Stimulated activated CD8-positive, alpha-beta memory T cell treated with anti-CD3 and anti-CD28 coated beads, Interleukin-12 subunit alpha, Interleukin-12 subunit beta, amount 100 ng/mL, for 24 hours (primary cell): ENCODE results near the gene MBLAC2.

Experiments
- DNase-seq: peaks from one replicate; pipeline ENCODE4 v3.0.0-alpha.2; 2020; ENCODE audit errors: extremely low read depth

MBLAC2 gene

DNA sequence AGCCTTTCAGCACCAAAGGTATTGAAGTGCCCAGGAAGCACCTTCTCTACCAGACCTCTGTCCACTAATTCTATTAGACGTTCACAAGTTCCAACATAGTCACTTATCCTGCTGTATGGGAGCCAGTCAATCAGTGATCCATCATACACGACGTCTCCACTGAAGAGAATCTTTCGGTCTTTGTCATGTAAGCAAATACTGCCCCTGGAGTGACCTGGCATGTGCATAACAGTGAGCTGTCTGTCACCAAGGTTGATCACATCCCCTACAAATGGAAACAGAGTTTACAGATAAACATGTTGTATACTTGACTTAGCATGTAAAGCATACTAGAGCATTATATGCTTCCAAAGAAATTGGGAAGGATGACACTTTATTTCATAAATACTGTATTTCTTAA lies 13.3 kb downstream of the MBLAC2 start:
- DNase-seq: no peak

DNA sequence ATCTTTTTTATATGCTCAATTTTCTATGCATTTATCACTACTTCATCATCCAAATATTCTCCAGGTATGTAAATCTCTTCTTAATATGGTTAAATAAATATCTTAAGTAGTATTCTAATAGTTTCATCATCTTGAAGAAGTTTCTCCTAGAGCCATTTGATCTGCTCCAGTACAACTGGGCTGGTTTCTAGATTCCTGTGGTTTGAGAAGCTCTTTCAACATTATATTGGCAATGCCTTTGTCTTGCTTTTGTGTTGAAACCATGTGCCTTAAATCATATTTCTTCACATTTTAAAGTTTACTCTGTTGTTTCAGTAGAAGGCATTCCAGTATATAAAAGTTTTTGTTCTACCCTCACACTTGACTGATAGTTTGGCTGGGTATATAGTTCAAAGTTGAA lies 27.6 kb downstream of the MBLAC2 start:
- no peak for DNase-seq

DNA sequence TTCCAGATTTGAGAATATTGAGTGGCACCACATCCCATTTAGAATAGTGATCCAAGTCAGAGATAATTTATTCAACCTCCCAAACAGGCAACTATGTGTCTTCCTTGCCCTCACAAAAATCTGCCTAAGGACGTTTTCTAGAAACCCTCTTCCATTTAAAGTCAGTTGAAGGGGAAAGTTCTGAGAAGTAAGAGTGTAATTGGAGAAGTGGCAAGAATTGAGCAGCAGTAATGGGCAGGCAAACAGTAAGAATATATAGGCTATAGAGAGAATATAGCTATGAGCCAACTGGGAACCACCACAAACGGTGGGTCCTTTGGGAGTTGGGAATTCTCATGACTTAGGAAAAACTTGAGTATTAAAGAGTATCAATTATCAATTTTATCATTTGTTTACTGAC lies 33.9 kb downstream of the MBLAC2 start:
- DNase-seq: no peak

DNA sequence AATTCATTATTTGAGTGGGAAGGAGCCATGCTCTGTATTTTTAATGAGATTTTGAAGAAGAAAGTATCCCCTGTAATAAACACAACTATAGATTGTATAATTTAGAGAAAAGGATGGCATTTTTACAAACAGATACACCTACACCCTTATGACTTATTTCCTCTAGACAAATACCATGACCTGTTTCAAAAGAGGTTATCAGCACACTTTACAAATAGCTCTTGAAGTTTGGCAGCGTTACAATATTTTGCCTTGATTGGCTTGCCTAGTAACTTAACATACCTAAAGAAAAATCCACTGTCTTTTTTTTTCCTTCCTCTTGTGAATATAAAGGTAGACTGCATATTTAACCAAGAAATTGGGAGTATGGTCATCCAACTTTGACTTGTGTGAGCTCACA lies 36.5 kb downstream of the MBLAC2 start:
- no peak for DNase-seq

DNA sequence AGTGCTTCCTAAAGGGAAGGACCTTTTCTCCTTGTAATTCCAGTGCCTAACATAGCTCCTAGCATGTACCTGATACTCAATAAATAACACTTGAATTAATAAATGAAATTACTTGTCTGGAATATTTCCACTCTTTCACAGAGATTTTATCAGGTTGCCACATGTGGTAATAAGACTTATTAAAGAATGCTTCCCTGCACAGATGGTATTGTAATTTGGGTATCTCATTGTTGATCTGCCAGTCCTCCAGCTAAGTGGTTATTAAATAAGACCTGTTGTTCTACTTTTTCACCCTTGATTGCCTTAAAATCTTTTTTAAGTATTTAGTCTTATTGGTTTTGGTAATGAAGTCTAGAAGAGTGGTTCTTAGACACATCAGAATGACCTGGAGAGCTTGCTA lies 36.9 kb downstream of the MBLAC2 start:
- DNase-seq: no peak

DNA sequence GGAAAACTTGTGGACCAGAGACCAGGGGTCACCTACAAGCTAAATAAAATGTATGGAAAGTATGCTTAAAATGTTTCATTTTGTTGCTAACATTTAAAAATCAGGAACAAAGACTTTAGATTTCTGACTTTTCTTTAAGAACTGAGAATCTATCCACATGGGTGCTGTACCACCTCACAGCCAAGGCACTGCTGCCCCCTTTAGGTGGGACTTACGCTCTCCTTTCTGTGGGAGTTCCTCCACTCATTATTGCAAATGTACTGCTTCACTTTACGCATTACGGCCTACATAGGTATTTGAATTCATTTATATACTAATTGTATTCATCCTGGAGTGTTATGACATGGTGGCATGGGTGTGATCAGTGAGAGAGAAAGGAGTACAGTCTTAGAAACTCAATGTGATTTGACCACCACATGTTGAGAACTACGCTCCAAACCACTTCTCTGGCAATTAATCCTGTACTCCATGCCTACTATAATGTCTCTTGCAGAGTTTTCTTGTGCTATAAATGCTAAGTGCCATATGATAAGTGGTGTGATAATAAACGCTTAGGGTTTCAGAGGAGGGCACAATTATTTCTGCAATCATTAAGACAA lies 40.4 kb downstream of the MBLAC2 start:
- DNase-seq: no peak

DNA sequence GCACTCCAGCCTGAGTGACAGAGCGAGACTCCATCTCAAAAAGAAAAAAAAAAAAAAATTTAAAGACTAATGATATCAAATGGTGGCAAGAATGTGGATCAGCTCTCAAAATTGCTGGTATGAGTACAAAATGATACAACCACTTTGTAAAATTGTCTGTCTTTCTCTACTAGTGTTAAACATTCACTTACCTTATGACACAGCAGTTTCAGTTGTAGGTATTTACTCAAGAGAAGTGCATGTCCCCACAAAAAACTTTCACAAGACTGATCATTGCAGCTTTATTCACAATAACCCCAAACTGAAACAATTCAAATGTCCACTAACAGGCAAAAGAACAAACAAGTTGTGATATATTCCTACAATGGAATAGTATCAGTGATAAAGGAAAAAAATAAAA lies 50.3 kb downstream of the MBLAC2 start:
- DNase-seq: no peak

DNA sequence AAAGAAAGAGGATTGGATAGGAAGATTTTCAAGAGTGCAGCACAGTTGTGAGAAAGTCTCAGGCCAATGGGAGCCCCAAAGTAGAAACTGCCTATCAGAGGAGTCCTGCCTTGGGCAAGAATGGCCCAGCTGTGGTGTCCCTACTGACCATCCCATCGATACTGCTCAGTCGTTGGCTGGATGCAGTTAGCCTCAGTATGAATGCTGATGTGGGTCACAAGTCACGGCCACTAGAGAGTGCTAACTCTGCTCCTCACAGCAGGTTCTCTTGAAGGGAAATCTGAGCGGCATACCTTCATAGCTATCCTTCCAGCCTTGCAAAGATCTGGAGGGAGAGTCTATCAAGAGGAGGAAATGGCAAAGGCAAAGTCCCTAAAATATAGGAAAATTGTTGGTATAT lies 53.4 kb downstream of the MBLAC2 start:
- no peak for DNase-seq

DNA sequence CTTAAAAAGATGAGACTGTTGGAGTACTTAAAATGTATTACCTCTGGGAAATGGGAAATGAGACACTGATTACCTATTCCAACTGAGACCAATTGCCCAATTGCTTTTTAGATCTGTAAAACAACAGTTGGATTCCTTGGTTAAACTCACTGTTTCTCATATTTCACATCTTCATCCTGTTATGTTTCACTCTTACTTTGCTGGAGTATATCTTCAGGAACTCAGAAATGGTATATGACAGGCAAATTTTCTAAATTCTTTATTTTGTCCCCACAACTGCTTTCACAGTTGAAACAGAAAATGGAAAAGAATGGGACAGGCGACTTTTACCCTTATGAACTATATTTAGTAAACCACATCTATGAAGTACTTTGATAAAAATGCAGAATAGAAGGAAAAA lies 56.4 kb downstream of the MBLAC2 start:
- no peak for DNase-seq

DNA sequence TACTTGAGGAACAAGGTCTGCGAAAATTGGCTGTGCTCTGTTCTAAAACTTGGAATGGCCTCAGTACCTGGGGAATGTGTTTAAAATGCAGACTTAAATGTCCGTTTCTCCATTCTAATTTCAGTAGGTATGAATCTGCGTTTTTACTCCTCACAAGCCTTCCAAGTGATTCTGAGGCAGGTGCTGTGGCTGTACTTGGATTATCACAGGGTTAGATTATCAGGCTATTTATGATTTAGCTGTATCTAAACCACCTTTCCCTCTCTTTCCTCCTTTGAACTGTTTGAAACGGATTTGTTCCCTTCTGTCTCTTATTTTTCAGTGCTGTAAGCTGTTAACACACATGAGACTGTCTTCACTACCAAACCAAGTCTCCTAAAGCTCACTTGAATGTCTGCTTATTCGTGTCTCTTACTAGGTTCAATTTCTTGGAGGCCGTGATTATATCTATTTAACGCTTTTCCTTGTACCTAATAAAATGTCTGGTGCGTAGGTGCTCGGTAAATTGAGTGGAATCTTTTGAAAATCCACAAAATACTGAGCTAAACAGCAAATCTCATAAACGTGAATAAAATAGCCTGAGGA lies 64.3 kb downstream of the MBLAC2 start:
- DNase-seq: no peak

DNA sequence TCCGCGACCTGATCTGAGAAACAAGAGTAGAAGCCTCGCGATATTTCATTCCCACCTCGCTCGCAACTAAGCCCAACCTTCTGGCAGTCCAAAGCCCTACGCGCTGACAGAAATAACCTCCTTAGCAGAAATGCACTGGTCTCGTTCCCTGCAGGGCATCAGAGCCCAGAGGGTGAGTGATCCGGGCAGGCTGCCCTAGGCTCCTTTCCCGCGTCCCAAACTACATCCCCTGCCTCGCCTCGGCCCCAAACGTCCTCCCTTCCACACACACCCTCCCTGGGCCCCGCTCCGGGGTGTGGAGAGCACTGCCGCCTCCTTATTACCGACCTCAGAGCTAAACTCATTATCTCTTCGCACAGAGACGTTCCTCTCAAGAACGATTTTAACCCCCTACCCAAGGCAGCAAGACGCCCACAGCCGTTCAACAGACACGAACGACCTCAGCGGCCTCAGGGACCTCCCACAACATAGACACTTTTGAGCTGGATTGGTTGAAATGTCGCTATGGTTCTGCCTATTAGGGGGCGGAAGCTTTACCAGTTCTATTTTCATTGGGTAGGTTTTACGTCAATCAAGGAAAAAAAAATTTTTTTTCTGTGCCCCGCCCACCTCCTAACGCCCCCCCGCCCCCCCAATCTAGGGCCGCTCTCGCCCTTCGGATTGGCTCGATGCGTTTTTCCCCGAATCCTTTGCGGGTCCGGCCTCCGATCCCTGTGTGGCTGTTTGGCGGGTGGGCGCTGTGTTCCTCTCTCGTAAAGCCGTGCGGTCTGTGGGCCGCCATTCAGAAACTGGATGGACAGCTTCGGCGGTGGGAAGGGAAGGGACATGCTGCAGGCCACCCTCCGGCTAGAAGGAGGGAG lies 65.0 kb downstream of the MBLAC2 start, which contains the start of gene CETN3:
Gene CETN3 (minus strand): TSS at position 439 of the 860 bp plus-strand sequence. CDS start 95 bp downstream, at position 344.
- DNase-seq: peak; percentile 75

DNA sequence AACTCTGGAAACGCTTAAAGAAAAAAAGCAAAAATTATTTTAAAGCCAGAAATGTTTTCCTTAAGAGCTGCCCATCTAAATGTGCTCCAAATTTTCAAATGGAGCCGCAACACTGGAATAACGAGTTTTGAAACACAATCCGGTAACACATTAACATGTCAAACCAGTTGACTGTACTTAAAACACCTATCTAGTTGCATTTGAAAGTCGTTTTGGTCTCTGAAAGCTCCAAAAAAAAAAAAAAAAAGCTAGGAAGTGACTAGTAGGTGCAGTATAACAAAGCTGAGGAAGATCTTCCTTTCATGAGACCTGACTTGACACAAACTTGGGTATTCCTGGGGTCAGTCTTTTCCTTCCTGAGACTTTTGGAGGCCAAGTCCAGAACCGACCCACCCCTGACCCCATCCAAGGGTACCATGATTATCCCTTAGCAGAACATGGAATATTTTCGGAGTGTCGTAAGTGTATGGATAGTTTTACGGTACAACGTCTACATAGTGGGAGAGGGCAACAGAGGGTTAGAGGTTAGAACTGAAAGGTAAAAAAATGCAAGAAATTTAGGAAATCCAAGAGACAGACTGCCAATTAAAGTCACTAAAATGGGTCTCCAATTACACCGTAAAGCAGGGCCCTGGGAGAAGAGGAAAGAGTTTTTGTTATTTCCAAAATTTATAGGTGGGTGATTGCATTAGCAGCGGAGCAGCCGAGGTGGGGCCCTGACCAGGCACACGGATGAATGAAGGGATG lies 65.8 kb downstream of the MBLAC2 start:
- no peak for DNase-seq
